BE2C (cell line): ENCODE measurements around the gene OSBPL6.

ENCODE experiments used
- DNase-seq: peaks from one replicate; pipeline ENCODE4 v3.0.0-alpha.2; 2020
- H3K27me3 ChIP-seq: fragments of 250-450 bp; sonication (Bioruptor Pico); 2 replicates; pipeline ENCODE4 v1.5.1; 2020; ENCODE audit warnings: mild to moderate bottlenecking
- H3K36me3 ChIP-seq: fragments of 250-450 bp; sonication (Bioruptor Pico); 2 replicates; pipeline ENCODE4 v1.5.1; 2020; ENCODE audit warnings: mild to moderate bottlenecking
- H3K4me1 ChIP-seq: fragments of 250-450 bp; sonication (Bioruptor Pico); 2 replicates; pipeline ENCODE4 v1.5.1; 2020
- H3K4me3 ChIP-seq: 2 replicates; pipeline ENCODE4 v1.5.1; 2011; ENCODE audit warnings: low read depth, low read length
- H3K9me3 ChIP-seq: fragments of 250-450 bp; sonication (Bioruptor Pico); 2 replicates; pipeline ENCODE4 v1.5.1; 2020
- CTCF ChIP-seq: IDR thresholded peaks from 2 replicates; pipeline ENCODE4 v1.5.1; 2012; ENCODE audit warnings: mild to moderate bottlenecking, low read depth, low read length

Gene OSBPL6

GRCh38 chr2:178380763-178381162, 186.5 kb downstream of the OSBPL6 start:
- TF ChIP-seq CTCF: no peak
- DNase-seq: no peak

GRCh38 chr2:178383718-178384117, 189.4 kb downstream of the OSBPL6 start:
- H3K36me3 ChIP-seq: no peaks in the 10 kb centered on the region
- H3K4me3 ChIP-seq: no peak overlapping the region
- no peaks in the 10 kb centered on the region for H3K4me1 ChIP-seq
- H3K27me3 ChIP-seq: no peaks in the 10 kb centered on the region
- TF ChIP-seq CTCF: no peak
- no peak for DNase-seq
- H3K9me3 ChIP-seq: no peaks in the 10 kb centered on the region

More at GRCh38 chr2:178380763-178381162, 186.5 kb downstream of the OSBPL6 start:
- H3K36me3 ChIP-seq: no peaks in the 10 kb centered on the region
- no peak overlapping the region for H3K4me3 ChIP-seq
- H3K27me3 ChIP-seq: no peaks in the 10 kb centered on the region
- no peaks in the 10 kb centered on the region for H3K4me1 ChIP-seq
- H3K9me3 ChIP-seq: no peaks in the 10 kb centered on the region

DNA sequence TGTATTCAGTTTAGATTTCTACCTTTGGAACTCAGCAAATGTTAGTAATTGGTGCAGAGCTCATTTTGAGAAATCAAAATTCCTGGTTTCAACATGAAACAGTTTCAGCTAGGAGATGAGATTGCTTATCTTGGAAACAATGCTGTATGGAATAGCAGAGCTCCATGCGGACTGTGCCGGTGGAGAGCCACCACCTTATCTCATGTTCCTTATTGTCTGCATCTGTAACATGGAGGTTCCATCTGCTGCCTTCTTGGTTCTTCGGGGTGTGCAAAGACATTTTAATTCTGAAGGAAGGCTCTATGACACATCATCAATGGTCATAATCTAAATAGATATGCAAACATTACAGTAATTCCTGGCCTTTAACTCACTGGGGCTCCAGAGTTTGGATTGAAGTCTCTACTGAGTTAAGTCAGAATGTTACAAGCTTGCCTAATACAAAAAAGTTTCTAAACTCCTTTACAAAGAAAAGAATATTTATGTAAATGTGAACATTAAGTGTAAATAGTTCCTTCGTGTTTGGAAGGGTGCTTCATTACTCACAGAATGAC, 191.4 kb downstream of the OSBPL6 start:
- H3K36me3 ChIP-seq: no peaks in the 10 kb centered on the region
- no peak for DNase-seq
- no peaks in the 10 kb centered on the region for H3K27me3 ChIP-seq
- no peaks in the 10 kb centered on the region for H3K4me1 ChIP-seq
- no peak overlapping the region for H3K4me3 ChIP-seq
- TF ChIP-seq CTCF: no peak
- no peaks in the 10 kb centered on the region for H3K9me3 ChIP-seq

DNA sequence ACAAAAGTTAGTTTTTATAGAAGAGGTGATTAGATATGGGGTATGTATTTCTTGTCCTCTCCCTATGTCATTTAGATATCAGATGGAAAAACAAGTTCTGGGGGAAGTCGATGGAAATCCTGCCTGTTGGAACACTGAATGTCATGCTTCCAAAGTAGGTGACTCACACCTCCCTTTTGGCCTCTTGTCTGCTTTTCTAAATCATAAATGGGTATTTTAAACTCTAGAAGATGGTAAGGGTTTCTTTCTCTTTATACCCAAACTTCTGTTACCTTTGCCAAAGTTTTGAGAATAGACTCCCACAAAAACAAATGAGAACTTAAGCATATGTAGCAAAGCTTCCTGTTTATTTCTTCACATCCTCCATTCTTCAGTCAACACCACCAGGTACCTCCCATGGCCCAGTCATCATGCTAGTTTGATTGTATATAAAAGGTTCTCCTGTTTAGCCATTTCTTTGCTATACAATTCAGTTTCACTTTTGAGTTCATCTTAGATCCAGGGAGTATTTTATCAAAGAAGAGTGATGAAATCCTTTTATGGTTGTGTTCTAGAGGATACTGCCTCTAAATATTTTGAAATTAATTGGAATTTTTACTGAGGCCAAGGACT, 192.8 kb downstream of the OSBPL6 start:
- Histone ChIP-seq H3K4me3 (no peak overlapping the region), H3K27me3 (no peaks in the 10 kb centered on the region)

DNA sequence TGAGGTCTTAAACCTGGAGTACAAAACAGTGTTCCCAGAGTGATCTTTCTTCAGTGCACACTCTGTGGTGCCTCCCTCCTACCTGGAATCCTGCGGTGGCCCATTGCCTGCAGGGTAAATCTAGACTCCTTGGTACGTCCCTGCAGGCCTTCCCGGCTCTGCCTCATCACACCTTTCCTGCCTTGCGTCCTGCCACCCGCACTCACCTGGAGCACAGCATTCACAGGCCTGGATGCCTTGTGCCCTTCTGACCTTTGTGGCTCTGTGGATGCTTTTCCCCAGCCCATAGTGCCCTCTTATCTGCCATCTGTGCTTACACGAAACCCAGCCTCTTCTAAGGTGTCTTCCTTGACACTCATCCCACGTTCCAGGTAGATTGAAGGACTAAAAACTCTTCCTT, 194.0 kb downstream of the OSBPL6 start:
- TF ChIP-seq CTCF: no peak
- Histone ChIP-seq H3K36me3 (no peaks in the 10 kb centered on the region), H3K27me3 (no peaks in the 10 kb centered on the region), H3K9me3 (no peaks in the 10 kb centered on the region), H3K4me1 (no peaks in the 10 kb centered on the region), H3K4me3 (no peak overlapping the region)
- DNase-seq: no peak

More for the DNA sequence above, 192.8 kb downstream of the OSBPL6 start:
- Histone ChIP-seq H3K36me3 (no peaks in the 10 kb centered on the region), H3K9me3 (no peaks in the 10 kb centered on the region), H3K4me1 (no peaks in the 10 kb centered on the region)
- no peak for TF ChIP-seq CTCF
- no peak for DNase-seq

GRCh38 chr2:178391701-178392100, 197.4 kb downstream of the OSBPL6 start:
- Histone ChIP-seq H3K4me3 (no peak overlapping the region), H3K36me3 (no peaks in the 10 kb centered on the region), H3K27me3 (no peaks in the 10 kb centered on the region), H3K4me1 (no peaks in the 10 kb centered on the region), H3K9me3 (no peaks in the 10 kb centered on the region)
- no peak for DNase-seq
- no peak for TF ChIP-seq CTCF
